HG03196 (cell line): ENCODE results near the gene MX1.

Experiments
- ATAC-seq: cut with Tn5 transposase; IDR thresholded peaks from one replicate; pipeline ENCODE4 v1.9.1; 2021; ENCODE audit not compliant: unreplicated experiment

MX1 gene

DNA sequence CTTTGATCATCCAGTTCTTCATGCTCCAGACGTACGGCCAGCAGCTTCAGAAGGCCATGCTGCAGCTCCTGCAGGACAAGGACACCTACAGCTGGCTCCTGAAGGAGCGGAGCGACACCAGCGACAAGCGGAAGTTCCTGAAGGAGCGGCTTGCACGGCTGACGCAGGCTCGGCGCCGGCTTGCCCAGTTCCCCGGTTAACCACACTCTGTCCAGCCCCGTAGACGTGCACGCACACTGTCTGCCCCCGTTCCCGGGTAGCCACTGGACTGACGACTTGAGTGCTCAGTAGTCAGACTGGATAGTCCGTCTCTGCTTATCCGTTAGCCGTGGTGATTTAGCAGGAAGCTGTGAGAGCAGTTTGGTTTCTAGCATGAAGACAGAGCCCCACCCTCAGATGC, 32.5 kb downstream of the MX1 start:
- ATAC-seq = no peak

- ATAC-seq = no peak
These were observed 34.0 kb downstream of the MX1 start for GRCh38 chr21:41459884-41460534.

- ATAC-seq = no peak
These were observed 34.8 kb downstream of the MX1 start for GRCh38 chr21:41460578-41461527.

DNA sequence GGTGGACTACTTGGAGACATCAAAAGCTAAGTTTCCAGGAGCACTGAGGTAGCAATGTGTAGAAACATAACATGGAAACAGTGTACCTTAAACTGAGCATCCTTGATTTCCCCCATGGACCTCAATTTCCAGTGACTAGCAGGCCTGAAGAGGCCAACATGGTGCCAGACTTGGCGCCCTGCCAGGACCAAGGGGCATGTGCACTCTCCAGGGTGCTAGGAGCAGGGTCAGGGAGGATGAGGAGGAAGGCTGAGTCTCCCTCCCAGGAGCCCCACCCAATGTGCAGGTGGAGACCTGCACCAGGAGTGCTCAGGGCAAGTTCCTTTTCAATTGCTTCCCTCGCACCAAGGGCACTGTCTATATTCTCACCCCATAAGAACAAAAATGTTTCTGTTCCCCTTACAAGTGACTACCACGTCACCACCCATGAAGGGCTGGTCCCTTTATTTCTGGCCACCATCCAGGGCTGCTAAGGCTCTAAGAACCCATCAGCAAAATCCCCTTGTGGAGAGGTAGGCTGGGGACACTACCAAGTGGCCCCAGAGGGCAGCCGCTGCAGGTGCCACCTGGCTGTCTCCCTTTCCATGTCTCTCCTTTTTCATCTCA, 39.2 kb downstream of the MX1 start:
- ATAC-seq = no peak

GRCh38 chr21:41466024-41466820, 40.2 kb downstream of the MX1 start:
- ATAC-seq = no peak

- ATAC-seq = no peak
These were observed 44.0 kb downstream of the MX1 start for GRCh38 chr21:41470054-41470453.

- ATAC-seq = no peak
These were observed 46.9 kb downstream of the MX1 start for GRCh38 chr21:41472753-41473548.

DNA sequence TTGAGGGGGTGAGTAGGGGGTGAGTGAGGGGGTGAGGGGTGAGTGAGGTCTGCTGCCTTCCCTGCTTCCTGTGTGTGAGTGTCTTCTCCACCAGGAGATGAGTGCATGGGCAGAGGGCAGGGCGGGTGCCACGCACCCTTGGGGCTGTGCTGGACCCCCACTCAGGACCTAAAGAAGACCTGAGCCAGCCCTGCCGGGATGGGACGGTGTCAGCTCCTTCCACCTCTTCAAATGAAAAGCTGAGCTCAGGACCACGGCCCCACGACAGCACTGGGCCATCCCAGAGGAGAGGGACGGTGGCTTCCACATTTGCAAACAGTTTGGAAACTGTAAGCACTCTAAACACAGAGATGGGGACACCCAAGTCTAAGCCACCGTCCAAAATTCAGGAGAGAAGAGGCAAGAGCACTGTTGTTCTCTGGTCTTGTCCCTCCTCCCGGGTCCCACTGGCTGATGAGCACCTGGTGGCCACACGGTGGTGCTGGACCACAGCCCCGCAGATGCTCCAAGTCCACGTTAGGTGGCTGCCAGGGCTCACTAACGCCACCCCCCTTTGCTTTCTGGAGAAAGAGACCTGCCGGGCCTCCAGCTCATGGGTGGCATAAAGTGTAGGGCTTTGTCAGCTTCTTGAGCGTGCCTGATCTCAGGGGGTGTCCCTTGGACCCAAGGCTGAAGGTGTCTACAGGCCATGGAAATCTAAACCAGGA, 49.8 kb downstream of the MX1 start:
- ATAC-seq = no peak

GRCh38 chr21:41477641-41478318, 51.7 kb downstream of the MX1 start:
- no peak for ATAC-seq

DNA sequence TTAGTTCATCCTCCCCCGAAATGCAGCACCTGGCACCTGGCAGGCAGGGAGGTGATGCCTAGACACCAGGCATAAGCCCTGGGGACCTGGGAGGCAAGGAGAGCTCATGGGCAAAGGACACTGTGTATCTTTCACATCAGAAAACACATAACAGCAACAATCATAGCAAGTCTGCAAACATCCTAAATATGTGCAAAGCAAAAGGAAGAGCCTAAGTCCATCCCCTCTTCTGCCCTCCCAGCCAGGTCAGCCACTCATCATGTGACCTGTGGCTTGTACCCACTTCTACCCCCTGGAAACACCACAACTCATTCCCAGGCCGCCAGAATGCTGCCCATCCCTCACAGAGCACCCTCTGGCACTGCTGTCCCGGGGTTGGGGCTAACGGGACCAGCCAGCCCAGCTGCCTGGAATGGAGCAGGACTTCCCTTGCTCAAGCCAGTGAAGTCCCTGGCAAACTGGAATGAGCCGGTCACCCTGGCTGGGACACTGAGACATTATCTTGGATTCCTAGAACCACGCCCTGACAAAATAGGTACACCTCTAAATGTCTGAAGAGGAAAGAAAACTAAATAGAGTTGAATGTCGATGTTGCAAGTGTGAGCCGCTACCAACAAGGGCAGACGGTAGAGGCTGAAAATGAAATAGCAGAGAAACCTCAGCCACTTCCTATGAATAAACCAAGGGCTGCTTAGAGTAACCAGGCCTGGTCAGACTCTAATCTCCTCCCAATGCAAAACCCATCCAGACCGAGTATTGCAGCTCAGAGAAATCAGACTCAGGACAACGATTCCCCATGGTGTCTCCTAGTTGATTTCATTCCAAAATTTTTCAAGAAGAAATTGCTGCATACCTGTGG, 52.5 kb downstream of the MX1 start:
- no peak for ATAC-seq

GRCh38 chr21:41479686-41480085, 53.6 kb downstream of the MX1 start:
- ATAC-seq = no peak

- no peak for ATAC-seq
These were observed 54.1 kb downstream of the MX1 start for GRCh38 chr21:41480086-41480690.

- no peak for ATAC-seq
These were observed 55.2 kb downstream of the MX1 start for GRCh38 chr21:41481191-41481590.

GRCh38 chr21:41482301-41482700, 56.3 kb downstream of the MX1 start:
- no peak for ATAC-seq

DNA sequence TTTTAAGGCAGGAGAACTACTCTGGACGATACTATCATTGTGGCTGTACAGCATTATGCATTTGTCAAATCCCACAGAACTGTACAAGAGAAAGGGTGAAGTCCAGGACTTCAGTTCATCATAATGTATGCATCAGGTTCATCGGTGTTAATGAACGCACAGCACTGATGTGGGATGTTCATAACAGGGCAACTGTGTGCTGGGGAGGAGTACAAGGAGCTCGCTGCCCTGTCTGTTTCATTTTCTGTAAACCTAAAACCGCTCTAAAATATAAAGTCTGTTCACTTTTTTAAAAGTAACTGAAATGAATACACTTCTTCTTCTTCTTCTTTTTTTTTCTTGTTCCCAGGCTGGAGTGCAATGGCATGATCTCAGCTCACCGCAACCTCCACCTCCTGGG, 56.9 kb downstream of the MX1 start:
- ATAC-seq = no peak

GRCh38 chr21:41483415-41483814, 57.4 kb downstream of the MX1 start:
- ATAC-seq = no peak

- ATAC-seq = no peak
These were observed 57.9 kb downstream of the MX1 start for GRCh38 chr21:41483973-41484372.

GRCh38 chr21:41487082-41487481, 61.0 kb downstream of the MX1 start:
- ATAC-seq = no peak
